Activated CD8-positive, alpha-beta memory T cell treated with anti-CD3 and anti-CD28 coated beads, Interleukin-2, amount 50 U/mL, for 48 hours (primary cell): ENCODE data around the gene TMC5.
A peak's percentile ranks its signal among the peaks of the same experiment; 100 is the strongest.
"Not testable (repeated sequence)": the region's sequence is repeated elsewhere in the genome, so short reads cannot be mapped to it uniquely, and the experiment has no call there.

Experiments
- DNase-seq: peaks from one replicate; pipeline ENCODE4 v3.0.0-alpha.2; 2020

Gene TMC5

GRCh38 chr16:19406891-19407491, 10.7 kb upstream of the TMC5 start:
- no peak for DNase-seq

- DNase-seq = peak; percentile 50
These were observed 7.1 kb upstream of the TMC5 start for GRCh38 chr16:19410435-19411171.

- DNase-seq = no peak
These were observed 6.4 kb upstream of the TMC5 start for GRCh38 chr16:19411298-19411697.

- DNase-seq = not testable (repeated sequence)
These were observed 5.6 kb upstream of the TMC5 start for GRCh38 chr16:19412055-19412454.

- DNase-seq = no peak
These were observed 2.2 kb upstream of the TMC5 start for GRCh38 chr16:19415461-19415860.

GRCh38 chr16:19415918-19416317, 1.8 kb upstream of the TMC5 start:
- DNase-seq = no peak

- DNase-seq = no peak
These were observed 517 bp downstream of the TMC5 start for GRCh38 chr16:19418200-19418599.

- DNase-seq = no peak
These were observed 2.0 kb downstream of the TMC5 start for GRCh38 chr16:19419698-19420075.

GRCh38 chr16:19424478-19424877, 6.8 kb downstream of the TMC5 start:
- no peak for DNase-seq

GRCh38 chr16:19430345-19430744, 12.7 kb downstream of the TMC5 start:
- DNase-seq = no peak

- no peak for DNase-seq
These were observed 14.1 kb downstream of the TMC5 start for GRCh38 chr16:19431636-19432340.

- DNase-seq = no peak
These were observed 14.7 kb downstream of the TMC5 start for GRCh38 chr16:19432429-19432828.

GRCh38 chr16:19434584-19434983, 16.9 kb downstream of the TMC5 start:
- DNase-seq = no peak

GRCh38 chr16:19436540-19436939, 18.9 kb downstream of the TMC5 start:
- DNase-seq = no peak

- no peak for DNase-seq
These were observed 19.6 kb downstream of the TMC5 start for GRCh38 chr16:19437280-19437679.

GRCh38 chr16:19438739-19439138, 21.1 kb downstream of the TMC5 start:
- DNase-seq = no peak

- no peak for DNase-seq
These were observed 21.8 kb downstream of the TMC5 start for GRCh38 chr16:19439483-19439882.

GRCh38 chr16:19443659-19444058, 26.0 kb downstream of the TMC5 start:
- no peak for DNase-seq

- no peak for DNase-seq
These were observed 28.7 kb downstream of the TMC5 start for GRCh38 chr16:19446300-19446846.

GRCh38 chr16:19446886-19447285, 29.2 kb downstream of the TMC5 start:
- no peak for DNase-seq

- DNase-seq = no peak
These were observed 32.5 kb downstream of the TMC5 start for GRCh38 chr16:19450186-19450585.

- no peak for DNase-seq
These were observed 41.2 kb downstream of the TMC5 start for GRCh38 chr16:19458722-19459379.

- no peak for DNase-seq
These were observed 42.7 kb downstream of the TMC5 start for GRCh38 chr16:19460397-19460796.
